Thoracic aorta (tissue), 2 donors: ENCODE results near the gene APOB. TPM values are rescaled to one million over a fixed set of nuclear protein-coding genes. Genes with fewer than 3 reads are reported as not detected.
"Not testable (repeated sequence)": the region's sequence is repeated elsewhere in the genome, so short reads cannot be mapped to it uniquely, and the experiment has no call there.

Source experiments
- ATAC-seq: fragments of 150-250 bp; one replicate; pipeline ENCODE4 v1.8.0; 2017; ENCODE audit warnings: low read depth; ENCODE audit not compliant: insufficient number of reproducible peaks, low FRiP score
- DNase-seq: peaks from one replicate; pipeline ENCODE4 v3.0.0-alpha.2; 2020; ENCODE audit warnings: low spot score
- H3K27ac ChIP-seq, 2 donors: fragments of 200-600 bp; sonication (generic); 1 replicate in 1 of 2; 2 replicates in 1 of 2; pipeline ENCODE4 v1.5.1; 2016; ENCODE audit warnings: mild to moderate bottlenecking in 2 of 2, moderate library complexity in 2 of 2
- H3K27me3 ChIP-seq: fragments of 200-600 bp; sonication (generic); replicated peaks from 2 replicates; pipeline ENCODE4 v1.6.0; 2016; ENCODE audit warnings: mild to moderate bottlenecking; ENCODE audit not compliant: insufficient read depth
- H3K36me3 ChIP-seq: fragments of 200-600 bp; sonication (generic); one replicate; pipeline ENCODE4 v1.5.1; 2016
- H3K4me1 ChIP-seq, 2 donors: fragments of 200-600 bp; sonication (generic); 1 replicate in 1 of 2; 2 replicates in 1 of 2; pipeline versions ENCODE4 v1.5.1 to v1.6.0; 2016; ENCODE audit warnings: low read depth in 2 of 2, mild to moderate bottlenecking in 1 of 2; ENCODE audit not compliant: control insufficient read depth in 1 of 2
- H3K4me3 ChIP-seq: fragments of 200-600 bp; sonication (generic); 2 replicates; pipeline ENCODE4 v1.5.1; 2016; ENCODE audit warnings: mild to moderate bottlenecking
- H3K9me3 ChIP-seq: fragments of 200-600 bp; sonication (generic); 2 replicates; pipeline ENCODE4 v1.5.1; 2016
- CTCF ChIP-seq: fragments of 200-600 bp; sonication (generic); IDR thresholded peaks from one replicate; pipeline ENCODE4 v1.5.1; 2019; ENCODE audit warnings: antibody characterized with exemption
- total RNA-seq, 2 donors: library from RNA; depleted of rRNA; stranded (reverse); fragments of >200 nt; gene quantifications; one replicate each; pipeline versions ENCODE4 v1.1.0 to v1.2.3, GENCODE V29; 2016

APOB gene
- total RNA-seq, 2 donors from 2014 or later = 4.7 to 6.1 TPM

DNA sequence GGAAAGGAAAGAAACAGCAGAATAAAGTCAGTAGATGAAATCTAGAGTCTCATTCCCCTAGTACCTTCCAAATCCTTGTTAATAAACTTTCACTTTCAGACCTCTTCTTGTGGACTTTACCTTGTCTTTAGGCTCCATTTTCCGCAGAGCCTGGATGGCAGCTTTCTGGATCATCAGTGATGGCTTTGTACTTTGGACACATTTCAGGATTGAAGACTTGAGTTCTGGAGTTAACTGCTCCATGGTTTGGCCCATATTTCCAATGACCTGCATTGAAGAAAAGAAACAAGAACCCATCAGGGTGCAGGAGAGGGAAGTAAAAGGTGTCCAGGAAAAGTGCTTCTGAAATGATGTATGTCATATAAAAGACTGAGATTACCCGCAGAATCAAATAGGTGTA, 14.4 kb downstream of the APOB start:
- Histone ChIP-seq H3K27me3 (no peaks in the 10 kb centered on the region), H3K36me3 (no peaks in the 10 kb centered on the region), H3K4me3 (no peak overlapping the region), H3K9me3 (no peaks in the 10 kb centered on the region), H3K27ac (no peak overlapping the region), H3K4me1 (peaks cover 8 to 22% of the 10 kb centered on the region in 2 donors)
- TF ChIP-seq CTCF = no peak
- DNase-seq (no peak), ATAC-seq (no peak)

DNA sequence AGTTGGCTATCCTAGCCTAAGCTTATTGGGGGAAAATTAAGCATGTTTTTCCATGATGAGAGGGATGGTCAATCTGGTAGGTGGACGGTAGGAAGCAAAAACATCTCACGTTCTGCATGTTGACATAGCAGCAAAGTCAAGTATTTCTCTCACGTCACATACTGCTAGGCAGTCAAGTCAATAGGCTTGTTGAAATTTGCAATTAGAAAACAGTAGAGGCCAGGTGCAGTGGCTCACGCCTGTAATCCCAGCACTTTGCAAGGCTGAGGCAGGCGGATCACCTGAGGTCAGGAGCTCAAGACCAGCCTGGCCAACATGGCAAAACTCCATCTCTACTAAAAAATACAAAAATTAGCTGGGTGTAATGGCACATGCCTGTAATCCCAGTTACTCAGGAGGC, 14.9 kb downstream of the APOB start:
- ATAC-seq, H3K27me3 ChIP-seq, H3K27ac ChIP-seq, H3K4me3 ChIP-seq, DNase-seq, H3K9me3 ChIP-seq, H3K36me3 ChIP-seq: not testable (repeated sequence)
- peaks cover 8 to 22% of the 10 kb centered on the region in 2 donors for H3K4me1 ChIP-seq

GRCh38 chr2:21028021-21028947, 15.6 kb downstream of the APOB start:
- peaks cover 8 to 22% of the 10 kb centered on the region in 2 donors for H3K4me1 ChIP-seq
- H3K36me3 ChIP-seq = no peaks in the 10 kb centered on the region
- no peak for ATAC-seq
- no peak for DNase-seq
- no peak overlapping the region for H3K4me3 ChIP-seq
- no peak overlapping the region for H3K27ac ChIP-seq
- no peaks in the 10 kb centered on the region for H3K9me3 ChIP-seq
- H3K27me3 ChIP-seq = no peaks in the 10 kb centered on the region
- TF ChIP-seq CTCF = no peak

- no peak overlapping the region for H3K4me3 ChIP-seq
- peak overlapping the region; percentile 68 to 71 for H3K27ac ChIP-seq
- no peaks in the 10 kb centered on the region for H3K9me3 ChIP-seq
- DNase-seq = no peak
- no peaks in the 10 kb centered on the region for H3K36me3 ChIP-seq
- no peak for TF ChIP-seq CTCF
- H3K4me1 ChIP-seq = peaks cover 8 to 22% of the 10 kb centered on the region in 2 donors
- H3K27me3 ChIP-seq = no peaks in the 10 kb centered on the region
- ATAC-seq = no peak
Measured at GRCh38 chr2:21026479-21027282, 17.2 kb downstream of the APOB start.

DNA sequence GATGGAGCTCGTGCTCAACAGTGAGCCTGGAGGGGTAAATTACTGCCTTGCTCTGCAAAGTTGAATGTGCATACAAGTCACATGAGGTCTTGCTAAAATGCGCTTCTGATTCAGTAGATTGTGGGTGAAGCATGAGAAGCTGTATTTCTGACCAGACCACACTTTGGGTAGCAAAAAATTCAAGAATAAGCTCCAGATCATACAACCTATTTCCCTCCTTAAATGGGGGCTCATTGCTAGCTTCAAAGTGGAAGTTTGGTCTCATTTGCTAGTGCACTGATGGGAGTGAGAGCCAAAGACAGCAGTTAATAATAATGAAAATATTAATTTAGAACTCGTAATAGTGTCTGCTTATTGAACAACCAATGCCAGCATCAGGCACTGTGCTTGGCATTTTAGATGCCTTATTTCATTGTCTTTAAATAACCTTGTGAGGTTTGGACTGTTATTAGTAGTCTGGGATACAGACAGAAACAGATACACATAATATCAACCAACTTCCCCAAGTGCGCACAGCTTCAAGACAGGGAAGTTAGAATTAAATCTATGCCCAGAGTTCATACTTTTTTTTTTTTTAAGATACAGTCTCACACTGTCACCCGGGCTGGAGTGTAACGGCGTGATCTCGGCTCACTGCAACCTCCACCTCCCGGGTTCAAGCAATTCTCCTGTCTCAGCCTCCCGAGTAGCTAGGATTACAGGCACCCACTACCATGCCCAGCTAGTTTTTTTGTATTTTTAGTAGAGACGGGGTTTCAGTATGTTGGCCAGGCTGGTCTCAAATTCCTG, 18.0 kb downstream of the APOB start:
- H3K9me3 ChIP-seq = no peaks in the 10 kb centered on the region
- DNase-seq (no peak), ATAC-seq (peak; percentile 80)
- H3K4me3 ChIP-seq = no peak overlapping the region
- H3K4me1 ChIP-seq = peaks cover 8 to 22% of the 10 kb centered on the region in 2 donors
- H3K36me3 ChIP-seq = no peaks in the 10 kb centered on the region
- H3K27me3 ChIP-seq = no peaks in the 10 kb centered on the region
- peak overlapping the region; percentile 68 to 71 for H3K27ac ChIP-seq
- TF ChIP-seq CTCF = no peak
